T-helper 22 cell (primary cell): Measurements from ENCODE around the gene PLEKHD1.
A peak's percentile ranks its signal among the peaks of the same experiment; 100 is the strongest.

Experiments
- DNase-seq: peaks from one replicate; pipeline ENCODE4 v3.0.0-alpha.2; 2020; ENCODE audit warnings: low read depth

The PLEKHD1 gene

DNA sequence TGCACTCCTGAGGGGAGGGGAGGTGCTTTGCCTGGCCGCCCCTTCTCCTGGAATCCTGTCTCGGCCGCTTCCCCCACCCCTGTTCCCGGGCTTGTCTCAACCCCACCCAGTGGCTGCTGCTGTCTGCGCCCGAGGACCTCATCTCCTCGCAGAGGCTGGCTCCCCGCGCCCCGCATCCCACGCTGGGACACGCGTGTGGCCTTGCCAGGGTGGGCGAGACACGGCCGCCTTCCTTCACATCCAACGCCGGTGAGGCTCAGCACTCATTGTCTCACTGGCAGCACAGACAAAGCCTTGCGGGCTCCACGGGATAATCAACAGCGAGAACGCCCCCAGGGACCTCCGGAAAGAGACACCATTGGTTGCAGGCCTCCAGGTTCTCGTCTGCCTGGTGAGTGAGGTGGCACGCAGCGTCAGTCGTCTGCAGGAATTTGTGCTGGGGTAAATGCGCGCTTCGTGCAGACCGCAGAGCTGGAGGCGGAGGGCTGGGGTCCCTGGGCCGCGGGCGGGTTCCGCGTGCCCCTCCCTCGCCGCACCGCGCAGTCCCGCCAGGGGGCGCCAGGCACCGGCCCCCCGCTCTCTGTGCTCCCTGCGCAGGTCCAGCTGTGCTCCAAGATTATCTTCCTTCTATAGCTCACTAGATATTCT, 63.3 kb downstream of the PLEKHD1 start:
- no peak for DNase-seq

DNA sequence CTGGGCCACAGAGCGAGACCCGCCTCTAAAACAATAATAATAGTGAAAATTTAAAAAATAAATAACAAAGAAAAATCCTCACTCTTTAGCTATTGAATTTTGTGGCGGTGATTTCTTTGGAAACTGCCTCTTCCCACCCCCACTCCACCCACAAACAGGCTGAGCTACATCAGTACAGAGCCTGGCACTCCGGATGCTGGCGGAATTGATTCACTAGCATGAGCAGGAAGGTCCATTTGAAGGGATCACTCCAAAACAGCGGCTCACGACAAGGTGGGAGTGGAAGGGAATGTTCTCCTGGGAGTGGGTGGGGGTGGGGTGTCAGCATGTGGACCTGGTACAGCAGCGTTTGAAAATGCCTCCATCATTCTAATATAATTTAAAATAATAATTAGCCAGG, 64.0 kb downstream of the PLEKHD1 start:
- DNase-seq, result no peak

DNA sequence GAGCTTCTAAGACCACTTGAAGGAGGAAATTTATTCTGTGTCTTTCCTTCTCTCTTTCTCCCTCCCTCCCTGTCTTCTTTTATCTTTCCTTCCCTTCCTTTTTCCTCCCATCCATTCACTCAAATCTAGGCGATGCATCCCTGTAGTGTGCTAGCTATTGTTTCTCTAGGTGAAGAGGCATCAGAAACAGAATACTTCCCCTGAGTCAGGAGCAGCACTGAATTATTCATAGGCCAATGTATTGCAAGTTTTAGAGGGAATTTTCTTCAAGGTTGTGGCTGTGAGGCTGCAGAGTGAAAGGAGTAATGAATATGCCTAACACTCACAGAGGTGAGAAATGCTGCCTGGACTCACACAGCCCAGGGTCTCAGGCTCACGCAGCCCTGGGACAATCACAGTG, 67.0 kb downstream of the PLEKHD1 start:
- no peak for DNase-seq

DNA sequence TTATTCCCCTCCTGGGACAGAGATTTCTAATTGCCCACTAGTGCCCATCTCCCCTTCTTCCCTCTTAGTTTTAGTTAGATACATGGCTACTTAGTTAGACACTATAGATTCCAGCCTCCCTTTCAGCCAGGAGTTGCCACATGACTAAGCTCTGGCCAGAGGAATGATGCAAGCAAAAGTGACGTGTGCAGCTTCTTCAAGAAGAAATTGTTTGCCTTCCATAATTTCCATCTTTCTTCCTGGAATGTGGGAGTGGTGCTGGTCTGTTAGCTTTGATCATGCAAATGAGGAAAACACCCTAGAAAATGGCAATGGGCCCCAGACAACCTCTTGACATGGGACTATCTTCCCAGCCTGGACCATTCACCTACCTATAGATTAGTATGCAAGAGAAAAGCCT, 68.7 kb downstream of the PLEKHD1 start:
- DNase-seq, result no peak

DNA sequence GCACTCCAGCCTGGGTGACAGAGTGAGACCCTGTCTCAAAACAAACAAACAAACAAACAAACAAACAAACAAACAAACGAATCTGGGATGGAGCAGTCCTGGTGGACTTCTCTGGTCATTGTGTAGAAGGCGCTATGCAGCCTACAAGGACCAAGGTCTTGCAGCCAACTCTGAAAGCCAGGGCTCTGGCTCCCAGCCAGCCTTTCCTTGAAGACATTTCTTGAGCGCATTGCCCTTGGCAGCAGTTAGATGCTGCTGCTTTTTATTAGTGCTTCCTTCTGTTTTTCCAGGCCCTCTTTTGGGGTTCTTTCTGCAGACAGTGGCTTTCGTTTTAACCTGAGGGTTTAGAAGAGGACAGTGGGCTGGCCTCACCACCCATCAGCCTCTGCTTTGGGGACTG, 70.0 kb downstream of the PLEKHD1 start:
- DNase-seq, result no peak

DNA sequence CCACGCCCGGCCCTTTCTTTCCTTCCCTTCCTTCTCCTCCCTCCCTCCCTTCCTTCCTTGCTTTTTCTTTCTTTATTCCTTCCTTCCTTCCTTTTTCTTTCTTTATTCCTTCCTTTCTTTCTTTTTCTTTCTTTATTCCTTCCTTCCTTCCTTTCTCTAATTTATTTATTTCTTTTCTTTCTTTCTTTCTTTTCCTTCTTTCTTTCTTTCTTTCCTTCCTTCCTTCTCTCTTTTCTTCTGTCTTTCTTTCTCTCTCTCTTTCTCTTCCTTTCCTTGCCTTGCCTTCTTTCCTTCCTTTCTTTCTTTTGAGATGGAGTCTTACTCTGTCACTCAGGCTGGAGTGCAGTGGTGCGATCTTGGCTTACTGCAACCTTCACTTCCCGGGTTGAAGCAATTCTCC, 74.2 kb downstream of the PLEKHD1 start:
- no peak for DNase-seq

DNA sequence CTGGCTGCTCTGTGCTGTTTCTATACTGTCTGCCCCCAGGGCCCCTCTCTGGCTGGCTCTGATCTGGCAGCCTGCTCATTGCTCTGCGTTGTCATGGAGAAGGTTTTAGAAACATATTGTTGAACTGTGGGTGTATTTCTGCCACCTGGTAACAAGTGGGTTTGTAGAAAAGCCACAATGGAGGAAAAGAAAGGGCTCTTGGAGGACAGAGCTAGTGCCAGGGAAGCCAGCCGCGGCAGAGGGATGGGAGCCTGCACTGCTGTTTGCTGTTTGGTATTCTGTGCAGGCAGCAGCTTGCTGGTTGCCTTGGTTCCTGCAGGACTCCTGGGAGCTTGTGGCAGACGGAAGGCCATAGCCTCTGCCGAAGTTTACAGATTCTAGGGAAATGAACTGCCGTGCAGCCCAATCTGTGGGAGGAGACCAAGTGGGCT, 75.1 kb downstream of the PLEKHD1 start:
- no peak for DNase-seq

DNA sequence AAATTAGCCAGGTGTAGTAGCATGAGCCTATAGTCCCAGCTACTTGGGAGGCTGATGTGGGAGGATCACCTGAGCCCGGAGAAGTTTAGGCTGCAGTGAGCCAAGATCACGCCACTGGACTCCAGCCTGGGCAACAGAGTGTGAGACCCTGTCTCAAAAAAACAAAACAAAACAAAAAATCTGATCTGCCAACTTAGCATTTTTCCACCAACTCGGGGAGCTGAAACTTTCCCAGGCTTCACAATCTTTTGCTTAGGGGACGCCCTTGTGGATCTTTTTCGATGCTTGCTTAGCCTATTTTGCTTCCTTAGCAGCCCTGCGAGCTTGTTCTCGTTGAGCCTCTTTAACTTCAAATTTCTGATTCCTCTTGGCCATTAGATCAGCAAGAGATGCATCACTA, 76.3 kb downstream of the PLEKHD1 start:
- no peak for DNase-seq

DNA sequence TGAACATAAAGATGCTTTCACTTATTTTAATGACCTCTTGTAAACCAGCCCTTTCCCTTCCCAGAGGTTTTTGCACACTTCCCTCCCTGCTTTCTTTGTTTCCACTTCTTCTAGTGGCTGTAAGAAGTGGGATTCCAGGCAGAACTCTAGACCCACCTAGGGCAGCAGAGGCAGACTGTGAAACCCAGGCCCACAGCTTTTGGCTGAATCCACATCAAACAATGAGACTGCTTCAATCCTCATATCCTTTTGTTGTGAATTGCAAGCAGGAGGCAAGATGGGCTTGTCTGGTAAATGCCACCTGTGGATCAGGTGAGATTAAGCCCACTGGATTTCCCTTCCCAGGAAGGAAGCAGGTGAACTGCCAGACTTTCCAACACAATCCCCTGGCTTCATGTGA, 77.4 kb downstream of the PLEKHD1 start:
- DNase-seq, result no peak

DNA sequence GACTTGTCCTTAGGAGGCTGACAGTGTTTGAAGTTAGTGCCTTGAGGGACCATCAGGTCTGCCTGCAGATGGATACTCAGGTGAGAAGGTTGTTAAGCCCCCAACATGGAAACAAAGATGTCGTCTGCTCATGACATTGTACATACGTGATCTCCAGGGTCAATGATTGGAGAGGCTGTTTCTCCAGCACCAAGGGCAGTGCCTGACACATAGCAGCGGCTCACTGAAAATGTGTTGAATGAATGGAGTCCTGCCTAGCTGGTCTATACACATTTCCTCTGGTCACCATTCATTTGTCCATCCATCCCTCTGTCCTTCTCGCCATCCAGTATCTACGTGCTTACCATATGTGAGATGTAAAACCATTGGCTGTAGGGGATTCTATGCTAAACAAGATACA, 83.0 kb downstream of the PLEKHD1 start:
- DNase-seq, result no peak

DNA sequence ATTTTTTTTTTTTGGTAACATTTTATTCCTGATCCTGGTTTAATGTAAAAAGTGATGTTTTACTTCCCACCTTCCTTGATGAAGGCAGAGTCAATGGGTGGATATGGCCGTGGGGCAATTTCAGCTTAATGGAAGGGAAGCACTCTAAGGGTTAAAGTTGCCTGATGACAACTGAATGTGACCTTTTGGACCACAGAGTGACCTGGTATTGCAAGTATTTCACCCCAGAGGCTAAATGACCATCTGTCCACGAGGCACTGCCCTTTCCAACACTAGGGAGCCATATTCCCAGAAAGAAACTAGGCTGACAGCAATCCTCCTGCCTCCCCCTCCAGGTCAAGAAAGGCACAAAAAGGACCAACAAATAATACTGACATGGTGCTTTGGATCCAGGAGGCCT, 85.3 kb downstream of the PLEKHD1 start:
- no peak for DNase-seq

DNA sequence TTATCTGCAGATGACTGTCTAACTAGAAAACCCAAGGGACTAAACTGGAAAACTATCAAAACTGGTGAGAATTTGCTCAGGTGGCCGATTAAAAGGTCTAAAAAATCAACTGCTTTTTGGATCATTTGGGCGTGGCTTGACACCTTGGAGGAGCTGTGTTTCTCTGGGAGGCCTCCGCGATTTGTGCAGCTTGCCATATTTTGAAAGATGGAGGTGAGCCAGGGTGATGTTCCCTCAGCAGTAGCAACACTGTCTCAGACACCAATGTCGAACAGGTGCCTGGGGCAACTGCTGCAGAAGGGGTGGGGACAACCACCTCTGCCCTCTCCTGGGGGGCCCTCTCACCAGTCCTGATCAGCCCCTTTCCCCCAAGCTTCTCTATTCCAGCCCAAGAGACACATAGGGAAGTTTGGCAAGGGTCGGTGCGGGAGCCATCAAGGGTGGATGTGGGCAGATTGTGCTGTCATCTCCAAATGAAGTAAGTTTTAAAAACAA, 86.4 kb downstream of the PLEKHD1 start:
- no peak for DNase-seq

DNA sequence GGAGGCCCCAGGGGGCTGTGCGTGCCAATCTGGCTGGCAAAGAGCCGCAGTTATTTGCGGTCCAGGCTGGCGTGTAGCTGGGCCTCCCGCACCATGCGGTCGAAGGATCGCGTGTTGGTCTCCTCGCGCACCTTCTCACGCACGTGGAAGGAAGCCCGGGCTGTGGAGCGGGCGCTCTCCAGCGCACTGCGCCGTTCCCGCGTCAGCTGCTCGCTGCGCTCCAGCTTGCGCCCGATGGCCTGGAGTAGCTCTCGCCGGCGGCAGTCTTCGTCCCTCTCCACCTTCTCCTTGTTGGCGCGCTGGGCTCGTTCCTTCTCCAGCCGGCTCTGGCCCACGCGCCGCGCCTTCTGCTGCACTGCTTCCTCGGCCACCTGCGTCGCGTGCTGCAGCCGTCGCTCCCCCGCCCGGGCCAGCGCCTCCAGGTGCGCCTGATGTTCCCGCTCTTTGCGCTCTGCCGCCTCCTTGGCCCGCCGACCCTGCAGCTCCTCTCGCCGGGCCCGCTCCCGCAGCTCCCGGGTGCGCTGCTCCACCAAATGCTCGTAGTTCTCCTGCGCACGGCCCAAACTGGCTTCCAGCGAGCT, 87.0 kb downstream of the PLEKHD1 start:
- DNase-seq, result no peak

DNA sequence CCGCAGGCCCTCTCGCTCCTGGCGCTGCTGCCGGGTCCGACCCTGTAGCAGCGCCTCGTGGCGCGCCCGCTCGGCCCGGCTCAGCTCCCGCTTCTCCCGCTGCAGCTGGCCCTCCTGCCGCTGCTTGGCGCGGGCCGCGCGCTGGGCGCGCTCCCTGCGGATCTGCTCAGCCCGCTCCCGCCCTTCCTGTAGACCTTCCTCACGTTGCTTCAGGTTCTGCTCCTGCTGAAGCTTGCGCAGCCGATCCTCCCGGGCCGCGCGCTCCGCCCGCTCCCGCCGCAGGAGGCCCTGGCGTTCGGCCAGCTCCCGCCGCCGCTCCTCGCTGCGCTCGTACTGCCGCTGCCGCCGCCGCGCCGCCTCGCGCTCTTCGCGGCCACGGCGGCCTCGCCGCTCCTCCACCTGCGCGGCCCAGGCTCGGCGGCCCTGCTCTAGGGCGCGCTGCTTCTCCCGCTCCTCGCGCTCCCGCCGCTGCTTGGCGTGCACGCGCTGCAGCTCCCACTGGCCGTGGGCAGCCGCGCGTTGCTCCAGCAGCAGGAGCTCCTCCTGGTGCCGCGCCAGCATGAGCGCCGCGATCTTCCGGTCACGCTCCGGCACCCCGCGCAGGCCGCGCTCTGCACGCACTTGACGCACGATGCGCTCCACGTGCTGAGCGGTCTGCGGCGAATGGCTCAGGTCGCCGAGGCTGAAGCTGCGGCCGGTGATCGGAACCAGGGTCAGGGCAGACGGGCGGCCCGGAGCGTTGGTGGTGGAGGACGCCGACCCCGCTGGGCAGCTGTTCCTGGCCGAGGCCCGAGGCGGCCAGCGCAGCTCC, 87.7 kb downstream of the PLEKHD1 start:
- no peak for DNase-seq

DNA sequence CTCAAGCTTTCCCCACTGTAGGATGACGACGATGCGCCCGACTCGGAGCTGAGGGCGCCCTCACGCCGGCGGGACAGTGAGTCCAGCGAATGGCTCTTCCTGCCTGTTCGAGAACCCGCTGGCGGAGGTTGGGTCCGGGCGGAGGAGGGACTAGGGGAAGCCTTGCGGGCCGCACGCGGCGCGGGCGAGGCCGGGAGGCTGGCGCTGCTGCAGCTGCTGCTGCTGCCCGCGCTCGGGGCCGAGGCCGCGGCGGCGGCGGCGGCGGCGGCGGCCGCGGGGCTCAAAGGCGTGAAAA, 88.3 kb downstream of the PLEKHD1 start:
- no peak for DNase-seq

DNA sequence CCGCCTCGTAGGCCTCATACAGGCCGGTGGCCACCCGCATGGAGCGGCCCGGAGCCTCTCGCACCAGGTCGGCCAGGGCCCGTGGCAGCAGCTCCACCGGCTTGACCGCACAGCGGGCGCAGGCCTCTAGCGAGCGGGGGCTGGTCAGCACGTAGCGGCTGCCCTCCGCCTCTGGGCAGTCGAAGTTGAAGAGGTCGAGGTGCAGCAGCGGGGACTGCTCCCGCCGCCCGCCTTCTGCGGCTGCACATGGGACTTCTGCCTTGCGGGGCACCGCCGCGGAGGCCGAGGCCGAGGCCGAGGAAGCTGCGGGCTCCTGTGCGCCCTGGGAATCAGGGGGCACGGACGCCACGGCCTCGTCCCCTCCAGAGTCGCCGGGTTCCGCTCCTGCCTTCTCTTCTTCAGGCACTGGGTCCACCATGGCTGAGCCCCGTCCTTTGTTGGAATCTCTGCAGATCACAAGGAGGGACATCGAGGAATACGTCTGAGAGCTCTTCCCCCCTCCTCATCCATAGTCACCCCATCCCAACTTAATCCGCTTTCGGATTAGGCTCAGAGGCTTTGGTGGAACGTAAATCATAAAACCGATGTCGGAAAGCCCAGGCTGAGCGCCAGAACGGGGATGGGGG, 88.8 kb downstream of the PLEKHD1 start:
- DNase-seq, result no peak

DNA sequence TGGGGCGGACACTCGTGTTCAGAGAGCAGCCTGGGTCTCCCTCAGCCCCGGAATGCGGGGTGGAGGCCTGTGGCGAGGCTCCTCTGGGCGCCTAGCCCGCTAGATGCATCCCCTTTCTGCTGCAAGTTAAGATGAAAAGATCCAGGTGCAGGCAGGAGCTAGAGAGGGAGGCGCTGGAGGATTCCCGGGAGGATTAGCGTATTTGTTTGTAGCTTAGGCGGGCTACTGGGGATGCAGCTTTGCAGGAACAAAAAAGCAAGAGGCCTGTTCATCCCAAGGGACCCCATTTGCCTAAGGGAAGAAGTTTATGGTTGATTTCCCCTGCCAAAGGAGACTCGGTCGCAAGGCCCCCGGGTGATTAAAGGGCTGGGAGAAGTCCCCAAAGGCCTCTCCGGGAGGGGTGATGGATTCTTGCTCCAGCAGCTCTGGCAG, 89.3 kb downstream of the PLEKHD1 start:
- no peak for DNase-seq

DNA sequence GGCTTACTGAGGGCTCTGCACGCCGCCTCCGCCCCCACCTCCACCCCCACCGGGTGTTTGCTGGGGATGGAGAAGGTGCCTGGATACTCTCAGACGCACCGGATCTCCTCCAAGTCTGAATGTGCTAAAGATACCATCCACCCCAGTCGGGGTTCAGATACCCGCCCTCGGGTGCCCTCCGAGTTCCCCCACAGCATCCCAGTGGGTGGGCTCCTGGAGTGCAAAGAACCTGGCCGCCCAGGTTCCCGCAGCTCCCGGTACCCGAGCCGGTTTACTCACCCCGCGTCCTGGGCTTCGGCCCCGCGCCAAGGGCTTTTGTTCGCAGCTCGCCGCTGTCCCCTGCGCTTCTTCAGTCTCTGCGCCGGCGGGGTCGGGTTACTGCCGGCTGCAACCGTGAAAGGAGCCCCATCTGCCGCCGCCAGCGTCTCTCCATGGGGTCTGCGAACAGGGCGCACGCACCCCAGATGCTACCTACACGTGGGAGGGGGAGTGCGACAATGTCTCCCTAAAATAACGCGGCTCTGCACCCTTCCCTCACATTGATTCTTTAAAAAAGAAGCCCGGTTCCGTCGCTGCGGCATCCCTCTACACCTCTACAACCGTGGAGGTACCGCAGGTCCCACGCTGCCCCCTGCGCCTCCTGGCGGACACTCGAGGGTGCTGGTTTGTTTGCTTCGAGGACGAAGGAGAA, 89.9 kb downstream of the PLEKHD1 start, which contains the start of gene CCDC177:
TSS of gene CCDC177 (minus strand) at position 609 of the 691 bp plus-strand sequence. CDS start 1,249 bp downstream, outside the sequence.
- DNase-seq, result peak; percentile 33

DNA sequence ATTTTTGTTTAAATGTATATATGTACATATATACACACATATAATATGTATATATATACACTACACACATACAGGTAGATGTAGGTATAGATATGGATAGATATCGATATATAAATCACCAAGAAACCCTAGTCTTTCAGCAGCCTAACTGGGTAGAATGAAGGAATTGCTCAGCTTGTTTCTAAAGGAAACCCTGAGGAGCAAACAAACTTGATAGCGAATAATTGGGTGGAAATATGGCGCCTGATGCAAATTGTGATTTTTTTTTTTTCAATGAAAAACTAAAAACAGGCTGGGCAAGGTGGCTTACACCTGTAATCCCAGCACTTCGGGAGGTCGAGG, 90.4 kb downstream of the PLEKHD1 start:
- DNase-seq, result no peak

DNA sequence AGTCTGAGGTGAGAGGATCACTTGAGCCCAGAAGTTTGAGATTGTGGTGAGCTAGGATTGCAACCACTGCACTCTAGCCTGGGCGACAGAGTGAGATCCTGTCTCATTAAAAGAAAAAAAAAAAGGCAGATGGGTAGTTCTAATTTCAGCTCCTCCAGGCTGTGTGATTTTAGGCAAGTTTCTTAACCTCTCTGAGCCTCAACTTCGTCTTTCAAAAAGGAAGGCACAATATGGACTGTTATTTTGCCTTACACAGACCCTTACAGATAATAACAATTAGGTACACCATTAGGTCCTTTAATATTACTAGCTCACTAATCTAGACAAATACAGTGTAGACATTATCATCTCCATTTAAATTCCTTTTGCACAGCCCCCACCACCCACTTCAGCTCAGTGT, 94.9 kb downstream of the PLEKHD1 start:
- DNase-seq, result no peak

DNA sequence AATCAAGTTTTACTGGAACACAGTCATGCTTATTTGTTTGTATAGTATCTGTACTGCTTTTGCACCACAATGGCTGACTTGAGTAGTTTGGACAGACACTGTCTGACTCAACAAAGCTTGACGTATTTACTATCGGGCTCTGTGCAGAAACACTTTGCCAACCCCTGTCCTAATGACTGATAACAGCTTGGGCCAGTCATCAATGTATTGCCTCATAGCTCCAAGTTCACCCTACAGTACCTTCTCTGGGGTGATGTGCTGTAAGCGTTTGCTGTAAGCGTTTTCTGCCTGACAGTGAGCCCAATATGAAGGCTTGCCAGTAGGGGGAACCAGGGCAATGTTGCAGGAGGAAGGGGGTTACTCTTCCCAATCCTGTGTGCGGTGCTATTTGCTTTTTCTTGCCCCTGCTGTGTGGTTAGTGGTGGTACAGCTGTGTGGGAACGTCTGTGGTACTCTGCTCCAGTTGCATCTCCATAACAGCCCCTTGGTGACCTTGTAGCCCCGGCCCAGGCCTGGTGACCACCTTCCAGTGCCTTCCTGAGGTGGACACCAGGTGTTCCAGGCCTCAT, 95.6 kb downstream of the PLEKHD1 start:
- DNase-seq, result no peak
